SK-N-SH (cell line): ENCODE measurements around the gene IL17A. TPM values are rescaled to one million over a fixed set of nuclear protein-coding genes. Genes with fewer than 3 reads are reported as not detected.

Source experiments
- CTCF ChIA-PET: fragments of 300-600, 350-600 bp; formaldehyde crosslinking; extraction: SDS; loops from one replicate; lab custom pipeline; 2021; lab: Yijun Ruan, JAX
- POLR2A ChIA-PET: fragments of 350-600 bp; sonication (Branson Sonifier 250); formaldehyde crosslinking; extraction: SDS; loops from one replicate; lab custom pipeline; 2020; ENCODE audit warnings: antibody characterized with exemption, inconsistent platforms; lab: Yijun Ruan, JAX
- DNase-seq: peaks from one replicate; pipeline ENCODE4 v3.0.0; 2012
- H2AFZ ChIP-seq: fragments of 200-600 bp; sonication (generic); 2 replicates; pipeline ENCODE4 v1.8.1; 2016; ENCODE audit warnings: antibody characterized with exemption, mild to moderate bottlenecking, low read depth
- H3F3A ChIP-seq: fragments of 200-600 bp; sonication (generic); replicated peaks from 2 replicates; pipeline ENCODE3; 2016; ENCODE audit warnings: antibody characterized with exemption, mild to moderate bottlenecking; ENCODE audit not compliant: insufficient read depth
- H3K27ac ChIP-seq, 2 experiments: fragments of 200-500 bp in 1 of 2; fragments of 200-600 bp in 1 of 2; sonication (Bioruptor generic) in 1 of 2; sonication (generic), shearing (Covaris generic) in 1 of 2; 2 replicates each; pipeline versions ENCODE4 v1.5.1 to v1.6.1; 2014 to 2016; ENCODE audit warnings: low read depth in 2 of 2, inconsistent platforms in 1 of 2, low read length in 1 of 2, mild to moderate bottlenecking in 1 of 2, mixed read lengths in 1 of 2
- H3K27me3 ChIP-seq: fragments of 200-600 bp; sonication (generic), shearing (Covaris generic); 2 replicates; pipeline ENCODE4 v1.6.1; 2016; ENCODE audit warnings: mixed run types; ENCODE audit not compliant: insufficient read depth
- H3K36me3 ChIP-seq, 2 experiments: fragments of 200-500 bp in 1 of 2; fragments of 200-600 bp in 1 of 2; sonication (Bioruptor generic) in 1 of 2; sonication (generic) in 1 of 2; replicated peaks in 1 of 2; 2 replicates each; pipeline versions ENCODE3 to v1.5.1; 2014 to 2016; ENCODE audit warnings: low read length in 1 of 2, mild to moderate bottlenecking in 1 of 2; ENCODE audit not compliant: insufficient read depth in 2 of 2, control insufficient read depth in 1 of 2
- H3K4me1 ChIP-seq, 2 experiments: fragments of 200-500 bp in 1 of 2; fragments of 200-600 bp in 1 of 2; sonication (Bioruptor generic) in 1 of 2; sonication (generic), shearing (Covaris generic) in 1 of 2; 2 replicates each; pipeline versions ENCODE4 v1.5.1 to v1.6.1; 2014 to 2016; ENCODE audit warnings: low read depth in 1 of 2, low read length in 1 of 2, mixed run types in 1 of 2; ENCODE audit not compliant: insufficient read depth in 2 of 2, control insufficient read depth in 1 of 2
- H3K4me2 ChIP-seq: fragments of 200-600 bp; sonication (generic), shearing (Covaris generic); 2 replicates; pipeline ENCODE4 v1.6.1; 2017; ENCODE audit warnings: mixed run types
- H3K4me3 ChIP-seq, 2 experiments: fragments of 200-500 bp in 1 of 2; fragments of 200-600 bp in 1 of 2; sonication (Bioruptor generic) in 1 of 2; sonication (generic), shearing (Covaris generic) in 1 of 2; 2 replicates each; pipeline versions ENCODE4 v1.5.1 to v1.8.1; 2014 to 2016; ENCODE audit warnings: low read depth in 2 of 2, inconsistent platforms in 1 of 2, low read length in 1 of 2, mild to moderate bottlenecking in 1 of 2, mixed read lengths in 1 of 2, moderate library complexity in 1 of 2
- H3K79me2 ChIP-seq: fragments of 200-600 bp; sonication (generic); 2 replicates; pipeline ENCODE4 v1.8.1; 2017; ENCODE audit warnings: mild to moderate bottlenecking; ENCODE audit not compliant: insufficient read depth
- H3K9ac ChIP-seq: fragments of 200-600 bp; sonication (generic); 2 replicates; pipeline ENCODE4 v1.6.1; 2017; ENCODE audit warnings: mixed run types
- H3K9me2 ChIP-seq: fragments of 200-600 bp; sonication (generic); 2 replicates; pipeline ENCODE4 v1.6.1; 2017; ENCODE audit warnings: mixed run types
- H3K9me3 ChIP-seq: fragments of 200-600 bp; sonication (generic); 2 replicates; pipeline ENCODE4 v1.6.1; 2017; ENCODE audit warnings: mixed run types, mild to moderate bottlenecking, moderate library complexity
- H4K20me1 ChIP-seq: fragments of 200-600 bp; sonication (generic); 2 replicates; pipeline ENCODE4 v1.6.1; 2017; ENCODE audit warnings: mild to moderate bottlenecking, mixed run types; ENCODE audit not compliant: insufficient read depth
- CTCF ChIP-seq: fragments of 200-600 bp; sonication (generic); IDR thresholded peaks from 2 replicates; pipeline ENCODE4 v1.6.1; 2017; ENCODE audit warnings: antibody characterized with exemption, mild to moderate bottlenecking, moderate library complexity
- ELF1 ChIP-seq: IDR thresholded peaks from 2 replicates; pipeline ENCODE4 v1.4.0; 2012
- FOSL2 ChIP-seq: IDR thresholded peaks from 2 replicates; pipeline ENCODE4 v1.4.0; 2012; ENCODE audit warnings: low read depth, mild to moderate bottlenecking, moderate library complexity, borderline replicate concordance
- FOXJ3 ChIP-seq: sonication (generic); formaldehyde crosslinking; IDR thresholded peaks from 2 replicates; pipeline ENCODE4 v1.5.1; 2020; ENCODE audit warnings: mild to moderate bottlenecking, missing genetic modification reagents
- FOXM1 ChIP-seq: IDR thresholded peaks from 2 replicates; pipeline ENCODE4 v1.4.0; 2012; ENCODE audit warnings: low read depth, mild to moderate bottlenecking
- GATA2 ChIP-seq: sonication (generic); formaldehyde crosslinking; IDR thresholded peaks from 2 replicates; pipeline ENCODE4 v1.5.0; 2020; ENCODE audit warnings: mild to moderate bottlenecking, missing genetic modification reagents
- POLR2AphosphoS5 ChIP-seq: IDR thresholded peaks from 2 replicates; pipeline ENCODE4 v1.6.1; 2012; ENCODE audit warnings: low read depth, low read length
- RCOR1 ChIP-seq: fragments of 150-350 bp; IDR thresholded peaks from 2 replicates; pipeline ENCODE4 v1.6.1; 2017; ENCODE audit warnings: antibody characterized with exemption, low read length
- RFX5 ChIP-seq: IDR thresholded peaks from 2 replicates; pipeline ENCODE4 v1.6.1; 2012; ENCODE audit warnings: mild to moderate bottlenecking, improper control_type of control experiment, low read length
- TAF1 ChIP-seq: IDR thresholded peaks from 2 replicates; pipeline ENCODE4 v1.6.1; 2012; ENCODE audit warnings: low read depth, mild to moderate bottlenecking, low read length, moderate library complexity, borderline replicate concordance
- TCF12 ChIP-seq: IDR thresholded peaks from 2 replicates; pipeline ENCODE4 v1.4.0; 2012
- TEAD4 ChIP-seq: IDR thresholded peaks from 2 replicates; pipeline ENCODE4 v1.4.0; 2012; ENCODE audit warnings: mild to moderate bottlenecking, borderline replicate concordance; ENCODE audit not compliant: insufficient read depth
- WGBS: methylation state at CpG from one replicate; pipeline ENCODE4 v1.1.6; 2017; ENCODE audit warnings: low lambda C conversion rate; 5-methylcytosine and 5-hydroxymethylcytosine counted together
- polyA plus RNA-seq, 3 experiments: library from polyadenylated mRNA; depleted of rRNA; stranded (reverse); fragments of >200 nt; gene quantifications; 2 replicates each; pipeline ENCODE4 v1.2.3, GENCODE V29; 2012
- TF ChIP-seq, protein P1 (sequence below): fragments of 150-350 bp; IDR thresholded peaks from 2 replicates; pipeline ENCODE4 v1.6.1; 2017; ENCODE audit warnings: antibody characterized with exemption, low read length, low read depth, borderline replicate concordance
- TF ChIP-seq, protein P2 (sequence below): IDR thresholded peaks from 2 replicates; pipeline ENCODE4 v1.4.0; 2012; ENCODE audit warnings: low read depth, borderline replicate concordance
- TF ChIP-seq, protein P3 (sequence below): IDR thresholded peaks from 2 replicates; pipeline ENCODE4 v1.4.0; 2012; ENCODE audit warnings: low read depth

Gene IL17A
- polyA plus RNA-seq, 1 of the 3 experiments (the other 2 are of a cell fraction), result not detected

DNA sequence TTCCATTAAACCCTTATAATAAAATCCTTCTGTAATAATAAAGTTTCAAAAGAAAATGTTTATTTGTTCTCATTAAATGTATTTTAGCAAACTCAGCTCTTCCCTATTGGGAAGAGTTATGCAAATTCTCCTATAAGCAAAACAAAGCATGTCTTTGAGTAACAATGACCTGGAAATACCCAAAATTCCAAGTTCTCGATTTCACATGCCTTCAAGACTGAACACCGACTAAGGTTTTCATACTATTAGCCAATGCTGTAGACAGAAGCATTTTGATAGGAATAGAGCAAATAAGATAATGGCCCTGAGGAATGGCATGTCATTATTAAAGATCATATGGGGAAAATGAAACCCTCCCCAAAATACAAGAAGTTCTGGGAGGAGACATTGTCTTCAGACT lies 3.8 kb downstream of the IL17A start:
- H3K4me3 ChIP-seq, result no peak overlapping the region
- H3K27me3 ChIP-seq, result no peaks in the 10 kb centered on the region
- no peaks in the 10 kb centered on the region for H4K20me1 ChIP-seq
- ChIA-PET POLR2A (no interaction called here), CTCF (no interaction called here)
- H3K4me2 ChIP-seq, result no peak overlapping the region
- H3K27ac ChIP-seq, result no peak overlapping the region
- H3K9ac ChIP-seq, result no peak overlapping the region
- H3K4me1 ChIP-seq, result no peaks in the 10 kb centered on the region
- H2AFZ ChIP-seq, result no peak overlapping the region
- H3F3A ChIP-seq, result no peaks in the 10 kb centered on the region
- no peaks in the 10 kb centered on the region for H3K9me3 ChIP-seq
- 36% methylated on average over 2 of the region's 2 CpGs for WGBS
- TF ChIP-seq TCF12, result no peak
- no peak for TF ChIP-seq GATA2 (CRISPR knock-in tag)
- no peak for TF ChIP-seq CTCF
- TF ChIP-seq TAF1, result no peak
- TF ChIP-seq FOSL2, result no peak
- TF ChIP-seq, protein P1, sequence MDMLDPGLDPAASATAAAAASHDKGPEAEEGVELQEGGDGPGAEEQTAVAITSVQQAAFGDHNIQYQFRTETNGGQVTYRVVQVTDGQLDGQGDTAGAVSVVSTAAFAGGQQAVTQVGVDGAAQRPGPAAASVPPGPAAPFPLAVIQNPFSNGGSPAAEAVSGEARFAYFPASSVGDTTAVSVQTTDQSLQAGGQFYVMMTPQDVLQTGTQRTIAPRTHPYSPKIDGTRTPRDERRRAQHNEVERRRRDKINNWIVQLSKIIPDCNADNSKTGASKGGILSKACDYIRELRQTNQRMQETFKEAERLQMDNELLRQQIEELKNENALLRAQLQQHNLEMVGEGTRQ, result no peak
- TF ChIP-seq ELF1, result no peak
- no peak for TF ChIP-seq POLR2AphosphoS5
- TF ChIP-seq, protein P2, sequence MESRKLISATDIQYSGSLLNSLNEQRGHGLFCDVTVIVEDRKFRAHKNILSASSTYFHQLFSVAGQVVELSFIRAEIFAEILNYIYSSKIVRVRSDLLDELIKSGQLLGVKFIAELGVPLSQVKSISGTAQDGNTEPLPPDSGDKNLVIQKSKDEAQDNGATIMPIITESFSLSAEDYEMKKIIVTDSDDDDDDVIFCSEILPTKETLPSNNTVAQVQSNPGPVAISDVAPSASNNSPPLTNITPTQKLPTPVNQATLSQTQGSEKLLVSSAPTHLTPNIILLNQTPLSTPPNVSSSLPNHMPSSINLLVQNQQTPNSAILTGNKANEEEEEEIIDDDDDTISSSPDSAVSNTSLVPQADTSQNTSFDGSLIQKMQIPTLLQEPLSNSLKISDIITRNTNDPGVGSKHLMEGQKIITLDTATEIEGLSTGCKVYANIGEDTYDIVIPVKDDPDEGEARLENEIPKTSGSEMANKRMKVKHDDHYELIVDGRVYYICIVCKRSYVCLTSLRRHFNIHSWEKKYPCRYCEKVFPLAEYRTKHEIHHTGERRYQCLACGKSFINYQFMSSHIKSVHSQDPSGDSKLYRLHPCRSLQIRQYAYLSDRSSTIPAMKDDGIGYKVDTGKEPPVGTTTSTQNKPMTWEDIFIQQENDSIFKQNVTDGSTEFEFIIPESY, result no peak
- TF ChIP-seq RCOR1, result no peak
- TF ChIP-seq RFX5, result no peak
- TF ChIP-seq TEAD4, result no peak
- TF ChIP-seq, protein P3, sequence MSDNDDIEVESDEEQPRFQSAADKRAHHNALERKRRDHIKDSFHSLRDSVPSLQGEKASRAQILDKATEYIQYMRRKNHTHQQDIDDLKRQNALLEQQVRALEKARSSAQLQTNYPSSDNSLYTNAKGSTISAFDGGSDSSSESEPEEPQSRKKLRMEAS, result no peak
- TF ChIP-seq FOXJ3 (CRISPR knock-in tag), result no peak
- no peak for TF ChIP-seq FOXM1
- DNase-seq, result no peak
- no peaks in the 10 kb centered on the region for H3K36me3 ChIP-seq
- no peaks in the 10 kb centered on the region for H3K9me2 ChIP-seq
- no peaks in the 10 kb centered on the region for H3K79me2 ChIP-seq
